Measurements from ENCODE around the gene BAZ1A.

- TF ChIP-seq CTCF (conservative IDR thresholded peaks at IDR 0.05) (no peak), EZH2 (IDR thresholded peaks at IDR 0.05; ENCODE audit: low read depth) (no peak)
Observed at GRCh38 chr14:34837801-34838322, 37.3 kb downstream of the BAZ1A start.
